Jurkat, Clone E6-1 (cell line): ENCODE data around the gene S100A7A.
"Not testable (repeated sequence)": the region's sequence is repeated elsewhere in the genome, so short reads cannot be mapped to it uniquely, and the experiment has no call there.

ENCODE experiments used
- DNase-seq: peaks from one replicate; pipeline ENCODE4 v3.0.0-alpha.2; 2011; ENCODE audit warnings: low read depth, low spot score
- H3K4me3 ChIP-seq: 2 replicates; pipeline ENCODE4 v1.5.1; 2011; ENCODE audit warnings: mild to moderate bottlenecking, low read length, control low read depth, moderate library complexity

Gene S100A7A

GRCh38 chr1:153393926-153394325 lies 22.4 kb upstream of the S100A7A start:
- no peak for DNase-seq
- no peak overlapping the region for H3K4me3 ChIP-seq

- no peak for DNase-seq
- no peak overlapping the region for H3K4me3 ChIP-seq
Observed at GRCh38 chr1:153394391-153394790, 21.9 kb upstream of the S100A7A start.

GRCh38 chr1:153395136-153395685 lies 21.1 kb upstream of the S100A7A start:
- DNase-seq = no peak
- no peak overlapping the region for H3K4me3 ChIP-seq

GRCh38 chr1:153395776-153396175 lies 20.5 kb upstream of the S100A7A start:
- H3K4me3 ChIP-seq = no peak overlapping the region
- DNase-seq = no peak

- H3K4me3 ChIP-seq = no peak overlapping the region
- DNase-seq = no peak
Observed at GRCh38 chr1:153396461-153396860, 19.9 kb upstream of the S100A7A start.

- no peak for DNase-seq
Observed at GRCh38 chr1:153397051-153397923, 19.0 kb upstream of the S100A7A start.

GRCh38 chr1:153397924-153398651 lies 18.2 kb upstream of the S100A7A start:
- no peak overlapping the region for H3K4me3 ChIP-seq

More at GRCh38 chr1:153397051-153397923, 19.0 kb upstream of the S100A7A start:
- no peak overlapping the region for H3K4me3 ChIP-seq

GRCh38 chr1:153399401-153400055 lies 16.8 kb upstream of the S100A7A start:
- DNase-seq = no peak
- no peak overlapping the region for H3K4me3 ChIP-seq

More at GRCh38 chr1:153397924-153398651, 18.2 kb upstream of the S100A7A start:
- no peak for DNase-seq

- H3K4me3 ChIP-seq = no peak overlapping the region
- no peak for DNase-seq
Observed at GRCh38 chr1:153400244-153400643, 16.1 kb upstream of the S100A7A start.

- no peak for DNase-seq
Observed at GRCh38 chr1:153401461-153401860, 14.9 kb upstream of the S100A7A start.

GRCh38 chr1:153402226-153402625 lies 14.1 kb upstream of the S100A7A start:
- H3K4me3 ChIP-seq = no peak overlapping the region
- DNase-seq = no peak

More at GRCh38 chr1:153401461-153401860, 14.9 kb upstream of the S100A7A start:
- H3K4me3 ChIP-seq = no peak overlapping the region

- H3K4me3 ChIP-seq = no peak overlapping the region
- DNase-seq = no peak
Observed at GRCh38 chr1:153403421-153404085, 12.8 kb upstream of the S100A7A start.

- no peak for DNase-seq
- no peak overlapping the region for H3K4me3 ChIP-seq
Observed at GRCh38 chr1:153404086-153404635, 12.2 kb upstream of the S100A7A start.

- no peak overlapping the region for H3K4me3 ChIP-seq
- DNase-seq = peak; percentile 49
Observed at GRCh38 chr1:153404768-153405167, 11.6 kb upstream of the S100A7A start.

GRCh38 chr1:153405825-153406599 lies 10.3 kb upstream of the S100A7A start:
- not testable (repeated sequence) for H3K4me3 ChIP-seq, DNase-seq

- H3K4me3 ChIP-seq = not testable (repeated sequence)
- peak; percentile 42 for DNase-seq
Observed at GRCh38 chr1:153407274-153407673, 9.0 kb upstream of the S100A7A start.

- H3K4me3 ChIP-seq, DNase-seq: not testable (repeated sequence)
Observed at GRCh38 chr1:153413961-153414360, 2.4 kb upstream of the S100A7A start.
